Stimulated activated CD4-positive, alpha-beta T cell treated with anti-CD3 and anti-CD28 coated beads, Interleukin-4, amount 100 ng/mL, for 24 hours (primary cell): ENCODE measurements around the gene NUCB2.
"Not testable (repeated sequence)": the region's sequence is repeated elsewhere in the genome, so short reads cannot be mapped to it uniquely, and the experiment has no call there.

Experiments
- DNase-seq: peaks from one replicate; pipeline ENCODE4 v3.0.0-alpha.2; 2020

The NUCB2 gene

DNA sequence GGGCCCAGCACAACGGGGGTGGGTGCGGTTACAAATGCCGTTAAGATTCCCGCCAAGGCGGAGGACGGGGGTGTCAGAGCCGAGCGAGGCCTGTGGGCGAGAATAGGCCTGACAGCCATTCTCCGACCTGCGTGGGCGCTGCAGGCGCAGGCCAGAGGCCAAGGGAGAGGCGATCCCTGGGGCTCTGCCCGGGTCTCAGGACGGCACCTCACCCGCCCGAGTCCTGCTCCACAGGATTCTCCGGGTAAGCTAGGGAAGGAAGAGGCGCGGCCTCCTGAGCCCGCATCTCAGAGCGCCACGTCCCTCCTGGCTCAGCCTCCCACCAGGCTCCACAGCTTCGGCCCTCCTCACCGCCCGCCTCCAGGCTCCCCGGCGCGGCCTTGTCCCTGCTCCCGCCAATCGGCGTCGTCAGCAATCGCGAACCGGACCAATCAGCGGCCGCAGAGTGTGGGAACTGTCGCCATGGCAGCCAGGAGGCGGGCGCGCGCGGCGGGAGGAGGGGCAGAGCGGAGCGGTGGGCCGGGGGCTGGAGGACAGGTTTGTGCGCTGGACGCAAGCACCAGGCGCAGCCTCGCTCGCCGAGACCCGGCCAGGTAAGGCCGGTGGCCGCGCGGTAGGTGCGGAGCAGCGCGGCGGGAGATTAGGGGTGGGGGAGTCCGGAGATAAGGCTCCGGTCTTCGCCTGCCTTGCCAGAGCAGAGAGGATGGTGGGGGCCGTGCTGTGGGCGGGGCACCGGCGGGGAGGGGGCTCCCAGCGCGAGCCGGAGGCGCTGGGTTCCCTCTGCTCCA, at the start of gene NUCB2:
NUCB2 (plus strand) TSS at position 504 of the 788 bp plus-strand sequence. CDS start 18,585 bp downstream, outside the sequence.
- DNase-seq = peak; percentile 96

DNA sequence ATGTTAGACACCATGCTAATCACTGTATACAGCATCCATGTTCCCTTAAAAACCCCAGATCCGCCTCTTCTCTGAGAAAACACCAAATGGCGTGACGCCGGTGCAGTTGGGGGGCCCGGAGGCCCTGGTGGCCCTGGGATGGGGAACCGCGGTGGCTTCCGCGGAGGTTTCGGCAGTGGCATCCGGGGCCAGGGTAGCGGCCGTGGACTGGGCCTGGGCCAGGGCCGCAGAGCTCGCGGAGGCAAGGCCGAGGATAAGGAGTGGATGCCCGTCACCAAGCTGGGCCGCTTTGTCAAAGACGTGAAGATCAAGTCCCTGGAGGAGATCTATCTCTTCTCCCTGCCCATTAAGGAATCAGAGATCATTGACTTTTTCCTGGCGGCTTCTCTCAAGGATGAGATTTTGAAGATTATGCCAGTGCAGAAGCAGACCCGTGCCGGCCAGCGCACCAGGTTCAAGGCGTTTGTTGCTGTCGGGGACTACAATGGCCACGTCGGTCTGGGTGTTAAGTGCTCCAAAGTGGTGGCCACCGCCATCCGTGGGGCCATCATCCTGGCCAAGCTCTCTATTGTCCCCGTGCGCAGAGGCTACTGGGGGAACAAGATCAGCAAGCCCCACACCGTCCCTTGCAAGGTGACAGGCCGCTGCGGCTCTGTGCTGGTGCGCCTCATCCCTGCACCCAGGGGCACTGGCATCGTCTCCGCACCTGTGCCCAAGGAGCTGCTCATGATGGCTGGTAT, 48.2 kb upstream of the NUCB2 start:
- DNase-seq = not testable (repeated sequence)

DNA sequence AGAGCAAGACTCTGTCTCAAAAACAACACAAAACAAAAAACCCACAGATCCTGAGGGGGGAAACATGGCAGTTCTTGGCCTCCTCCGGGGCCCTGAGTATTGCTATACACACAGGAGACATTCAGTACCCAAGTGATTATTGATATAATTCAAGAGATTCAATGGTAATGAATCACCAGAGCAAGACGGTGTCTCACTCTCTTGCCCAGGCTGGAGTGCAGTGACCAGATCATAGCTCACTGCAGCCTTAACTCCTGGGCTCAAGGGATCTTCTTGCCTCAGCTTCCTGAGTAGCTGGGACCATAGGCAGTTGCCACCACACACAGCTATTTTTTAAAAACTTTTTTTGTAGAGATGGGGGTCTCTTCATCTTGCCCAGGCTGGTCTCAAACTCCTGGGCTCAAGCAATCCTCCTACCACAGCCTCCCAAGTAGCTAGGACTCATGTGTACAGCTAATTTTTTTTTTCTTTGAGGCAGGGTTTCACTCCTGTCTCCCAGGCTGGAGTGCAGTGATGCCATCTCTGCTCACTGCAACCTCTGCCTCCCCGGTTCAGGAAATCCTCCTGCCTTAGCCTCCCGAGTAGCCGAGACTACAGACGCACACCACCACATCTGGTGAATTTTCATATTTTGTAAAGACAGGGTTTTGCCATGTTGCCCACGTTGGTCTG, 46.9 kb upstream of the NUCB2 start:
- no peak for DNase-seq

DNA sequence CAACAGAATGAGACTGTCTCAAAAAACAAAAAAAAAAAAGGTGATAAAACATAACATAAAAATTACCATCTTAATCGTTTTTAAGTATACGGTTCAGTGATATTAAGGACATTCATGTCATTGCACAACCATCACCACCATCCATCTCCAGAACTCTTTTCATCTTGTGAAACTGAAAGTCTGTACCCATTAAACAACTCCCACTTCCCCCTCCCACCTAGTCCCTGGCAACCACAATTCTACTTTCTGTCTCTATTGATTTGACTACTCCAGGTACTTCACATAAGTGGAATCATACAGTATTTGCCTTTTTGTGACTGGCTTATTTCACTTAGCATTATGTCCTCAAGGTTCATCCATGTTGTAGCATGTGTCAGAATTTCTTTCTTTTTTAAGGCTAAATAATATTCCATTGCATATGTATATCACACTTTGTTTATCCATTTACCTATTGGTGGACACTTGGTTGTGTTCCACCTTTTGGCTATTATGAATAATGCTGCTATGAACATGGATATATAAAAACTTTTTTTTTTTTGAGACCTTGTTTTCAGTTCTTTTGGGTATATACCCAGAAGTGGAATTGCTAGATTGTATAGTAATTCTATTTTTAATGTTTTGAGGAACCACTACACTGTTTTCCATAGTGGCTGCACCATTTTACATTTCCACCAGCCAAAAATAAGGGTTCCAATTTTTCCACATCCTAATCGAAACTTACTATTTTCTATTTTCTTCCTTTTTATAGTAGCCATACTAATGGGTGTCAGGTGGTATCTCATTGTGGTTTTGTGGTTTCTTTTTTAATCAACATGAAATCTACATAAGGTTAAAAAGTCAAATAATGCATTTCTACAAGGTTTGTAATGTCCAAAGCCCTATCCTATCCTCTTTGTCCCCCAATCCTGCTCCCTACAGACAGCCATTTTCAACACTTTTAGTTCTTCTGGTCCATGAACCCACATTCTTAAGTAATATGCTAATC, 45.4 kb upstream of the NUCB2 start:
- DNase-seq = peak; percentile 67

DNA sequence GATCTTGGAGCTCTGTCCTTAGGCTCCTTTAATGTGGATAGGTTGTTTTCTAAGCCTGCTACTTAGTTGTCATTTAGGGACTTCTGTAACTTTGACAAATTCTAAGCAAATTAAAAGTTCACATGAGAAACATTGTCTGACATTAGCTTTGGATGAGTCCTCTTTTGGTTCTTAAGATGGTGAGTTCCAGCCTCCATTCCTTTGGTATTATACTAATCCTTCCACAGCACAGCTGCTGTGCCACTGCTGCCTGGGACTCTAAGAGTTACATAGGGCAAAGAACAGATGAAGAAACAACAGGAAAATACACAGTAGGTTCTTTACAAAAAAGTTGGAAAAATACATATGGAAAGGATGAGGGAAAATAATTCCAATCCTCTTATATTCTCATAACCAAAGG, 43.4 kb upstream of the NUCB2 start:
- no peak for DNase-seq

DNA sequence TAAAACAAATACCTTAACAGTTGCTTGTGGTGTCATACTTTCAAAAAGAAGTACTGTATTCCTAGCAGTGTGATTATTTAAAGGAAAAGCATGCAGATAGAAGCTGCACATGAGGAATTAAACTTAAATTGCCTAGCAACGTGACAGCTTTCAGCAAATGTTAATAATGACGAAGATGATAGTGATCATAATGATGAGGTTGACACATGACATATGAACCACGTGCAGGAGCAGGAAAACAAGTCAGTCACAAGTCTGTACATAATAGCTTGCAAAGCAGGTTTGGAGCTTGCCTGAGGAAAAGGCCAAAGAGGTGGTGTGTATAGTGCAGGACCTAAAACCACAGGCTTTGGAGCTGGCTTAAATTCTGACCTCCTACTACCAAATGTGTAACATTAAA, 38.2 kb upstream of the NUCB2 start:
- no peak for DNase-seq

DNA sequence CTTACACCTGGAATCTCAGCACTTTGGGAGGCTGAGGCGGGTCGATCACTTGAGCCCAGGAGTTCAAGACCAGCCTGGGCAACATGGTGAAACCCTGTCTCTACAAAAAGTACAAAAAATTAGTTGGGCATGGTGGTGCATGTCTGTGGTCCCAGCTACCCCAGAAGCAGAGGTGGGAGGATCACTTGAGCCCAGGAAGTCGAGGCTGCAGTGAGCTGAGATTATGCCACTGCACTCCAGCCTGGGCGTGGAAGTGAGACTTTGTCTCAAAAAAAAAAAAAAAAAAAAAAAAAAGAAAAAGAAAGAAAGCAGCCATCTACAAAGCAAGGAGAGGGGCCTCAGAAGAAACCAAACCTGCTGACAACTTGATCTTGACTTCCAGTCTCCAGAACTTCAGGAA, 36.6 kb upstream of the NUCB2 start:
- DNase-seq = not testable (repeated sequence)

DNA sequence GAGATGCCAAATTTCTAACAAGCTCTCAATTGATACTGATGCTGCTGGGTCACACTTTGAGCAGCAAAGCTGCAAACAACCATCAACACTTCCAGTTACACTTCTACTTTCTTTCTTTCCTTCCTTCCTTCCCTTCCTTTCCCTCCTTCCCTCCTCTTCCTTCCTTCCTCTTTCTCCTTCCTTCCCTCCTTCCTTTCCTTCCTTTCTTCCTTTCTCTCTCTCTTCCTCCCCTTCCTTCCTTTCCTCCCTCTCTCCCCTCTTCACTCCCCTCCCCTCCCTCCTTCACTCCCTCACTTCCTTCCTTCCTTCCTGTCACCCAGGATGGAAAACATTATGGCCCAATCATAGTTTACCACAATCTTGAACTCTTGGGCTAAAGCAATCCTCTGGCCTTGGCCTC, 35.8 kb upstream of the NUCB2 start:
- no peak for DNase-seq

DNA sequence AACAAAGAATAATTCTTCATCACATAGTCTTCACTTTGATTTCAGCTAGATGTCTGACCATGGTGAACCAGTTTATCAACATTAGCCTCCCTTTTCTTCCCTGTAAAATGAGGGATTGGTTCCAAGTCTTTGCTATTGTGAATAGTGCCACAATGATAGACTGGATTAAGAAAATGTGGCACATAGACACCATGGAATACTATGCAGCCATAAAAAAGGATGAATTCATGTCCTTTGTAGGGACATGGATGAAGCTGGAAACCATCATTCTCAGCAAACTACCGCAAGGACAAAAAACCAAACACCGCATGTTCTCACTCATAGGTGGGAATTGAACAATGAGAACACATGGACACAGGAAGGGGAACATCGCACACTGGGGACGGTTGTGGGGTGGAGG, 33.6 kb upstream of the NUCB2 start:
- DNase-seq = not testable (repeated sequence)

DNA sequence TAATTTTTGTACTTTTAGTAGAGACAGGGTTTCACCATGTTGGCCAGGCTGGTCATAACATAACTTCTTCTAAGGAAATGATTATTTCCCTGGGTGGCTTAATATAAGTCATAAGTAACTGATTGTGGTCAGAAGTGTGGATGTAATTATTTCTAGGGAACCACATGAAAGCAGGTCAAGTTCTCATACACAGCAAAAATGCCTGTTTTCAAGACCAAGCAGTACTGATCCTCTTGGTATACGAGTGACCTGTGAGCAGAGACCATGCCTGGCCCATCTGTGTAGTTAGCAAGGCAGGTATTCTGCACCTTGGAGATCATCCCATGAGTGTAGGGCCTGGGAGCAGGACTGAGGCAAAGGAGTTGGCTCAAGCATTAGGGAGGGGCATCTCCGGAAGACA, 32.5 kb upstream of the NUCB2 start:
- DNase-seq = no peak

DNA sequence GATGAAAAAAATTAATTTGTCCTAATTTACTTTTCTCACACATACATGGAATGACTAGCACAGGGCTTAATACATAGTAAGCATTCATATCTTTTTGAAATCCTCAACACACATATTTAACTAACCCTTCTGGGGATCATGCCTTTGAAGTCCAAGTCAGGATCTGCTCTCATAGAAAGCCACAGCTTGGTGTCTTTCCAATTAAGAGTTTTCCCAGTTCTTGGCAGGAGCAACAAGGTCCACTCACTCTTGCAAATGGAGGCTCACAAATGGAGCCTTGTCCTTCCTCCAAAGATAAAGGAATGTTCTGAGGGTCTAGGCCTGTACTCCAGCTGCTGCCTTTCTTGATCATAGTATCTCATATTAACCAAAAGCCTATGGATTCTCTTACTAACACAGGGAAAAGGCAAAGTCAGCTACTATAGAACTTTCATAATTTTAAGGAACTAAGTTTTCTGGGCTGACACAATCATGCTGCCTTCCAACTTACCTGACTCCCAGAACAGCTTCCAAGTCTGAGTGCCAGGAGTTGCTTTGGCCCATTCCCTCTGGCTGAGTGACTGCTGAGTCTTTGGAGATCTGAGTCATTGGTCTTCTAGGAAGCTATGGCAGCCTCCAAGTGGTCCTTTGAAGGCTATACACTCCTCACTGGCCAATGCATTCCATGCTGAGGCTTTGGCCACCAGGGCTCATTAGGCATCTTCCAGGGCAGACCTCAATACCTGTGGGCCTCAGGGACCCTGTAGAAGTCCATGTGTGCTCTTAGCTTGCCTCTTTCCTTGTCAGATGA, 25.8 kb upstream of the NUCB2 start:
- no peak for DNase-seq

DNA sequence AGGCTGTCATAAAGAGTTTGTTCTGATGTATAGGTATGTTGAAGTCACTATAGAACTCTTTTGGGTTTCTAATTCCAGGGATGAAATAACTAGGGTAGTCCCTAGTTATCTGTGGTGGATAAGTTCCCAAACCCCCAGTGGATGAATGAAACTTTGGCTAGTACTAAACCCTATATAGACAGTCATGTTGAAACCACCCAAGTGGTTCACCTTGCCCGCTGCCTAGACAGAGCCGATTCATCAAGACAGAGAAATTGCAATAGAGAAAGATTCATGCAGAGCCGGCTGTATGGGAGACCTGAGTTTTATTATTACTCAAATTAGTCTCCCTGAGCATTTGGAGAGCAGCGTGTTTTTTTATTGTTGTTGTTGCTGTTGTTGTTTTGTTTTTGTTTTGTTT, 23.8 kb upstream of the NUCB2 start:
- no peak for DNase-seq

DNA sequence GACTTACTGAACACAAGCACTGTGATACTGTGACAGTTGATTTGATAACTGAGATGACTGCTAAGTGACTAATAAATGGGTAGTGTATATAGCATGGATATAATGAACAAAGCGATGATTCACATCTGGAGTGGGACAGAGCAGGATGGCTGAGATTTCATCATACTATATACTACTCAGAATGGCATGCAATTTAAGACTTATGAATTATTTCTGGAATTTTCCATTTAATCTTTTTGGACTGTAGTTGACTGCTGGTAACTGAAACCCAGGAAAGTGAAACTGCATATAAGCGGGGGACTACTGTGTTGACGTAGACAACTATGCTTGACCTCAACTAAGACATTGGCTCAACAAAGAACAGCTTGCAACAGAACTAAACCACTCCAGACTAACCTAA, 20.0 kb upstream of the NUCB2 start:
- no peak for DNase-seq

DNA sequence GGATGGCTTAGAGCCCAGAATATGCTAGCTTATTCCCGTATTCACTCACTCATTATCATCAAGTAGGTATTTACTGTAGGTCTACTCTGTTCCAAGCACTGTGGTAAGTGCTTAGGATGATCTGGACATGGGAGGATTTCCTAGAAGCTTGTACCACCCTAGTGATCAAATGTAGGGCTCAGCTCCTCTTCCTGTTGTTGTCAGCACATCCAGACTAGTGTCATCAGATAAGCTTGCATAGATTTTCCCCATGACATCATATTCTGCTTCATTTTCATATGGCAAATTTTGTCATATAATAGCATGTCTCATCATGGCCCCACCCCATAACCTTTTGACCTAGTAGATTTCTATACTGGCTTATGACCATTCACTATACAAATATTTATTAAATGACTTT, 19.3 kb upstream of the NUCB2 start:
- DNase-seq = no peak

DNA sequence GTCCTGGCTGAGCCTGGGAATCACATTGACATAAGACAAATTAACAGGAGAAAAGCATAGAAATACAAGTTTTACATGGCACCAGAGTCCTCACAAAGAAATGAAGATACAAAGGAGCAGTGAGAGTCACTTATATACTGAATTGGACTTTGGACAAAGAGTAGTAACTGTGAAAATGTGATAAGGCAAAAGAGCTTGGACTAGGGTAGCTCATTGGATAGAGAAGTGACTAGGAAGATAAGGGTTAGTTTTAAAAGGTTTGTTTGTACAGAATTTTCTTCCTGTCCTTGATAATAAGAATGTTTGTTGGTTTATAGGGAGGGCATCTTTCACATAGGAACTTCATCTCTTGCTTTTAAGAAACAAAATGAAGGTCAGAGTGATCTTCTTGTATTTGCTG, 17.9 kb upstream of the NUCB2 start:
- DNase-seq = no peak

DNA sequence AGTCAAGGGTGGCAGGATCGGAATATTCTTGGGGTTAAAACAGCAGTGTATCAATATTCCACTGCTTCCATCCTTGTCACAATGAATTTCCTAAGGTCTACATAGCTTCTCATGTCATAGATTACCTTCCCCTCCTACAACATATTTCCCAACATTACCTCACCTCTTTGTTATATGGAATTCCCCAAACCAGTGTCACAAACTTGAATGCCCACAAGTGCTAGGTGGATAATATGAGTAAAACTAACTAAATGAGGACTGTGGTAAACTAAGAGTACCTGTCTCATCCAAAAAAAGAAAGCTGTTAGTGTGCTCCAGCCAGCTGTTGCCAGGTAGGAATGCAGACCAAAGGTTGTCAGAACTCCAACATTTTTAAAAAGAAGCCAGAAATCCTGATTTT, 17.0 kb upstream of the NUCB2 start:
- DNase-seq = no peak

DNA sequence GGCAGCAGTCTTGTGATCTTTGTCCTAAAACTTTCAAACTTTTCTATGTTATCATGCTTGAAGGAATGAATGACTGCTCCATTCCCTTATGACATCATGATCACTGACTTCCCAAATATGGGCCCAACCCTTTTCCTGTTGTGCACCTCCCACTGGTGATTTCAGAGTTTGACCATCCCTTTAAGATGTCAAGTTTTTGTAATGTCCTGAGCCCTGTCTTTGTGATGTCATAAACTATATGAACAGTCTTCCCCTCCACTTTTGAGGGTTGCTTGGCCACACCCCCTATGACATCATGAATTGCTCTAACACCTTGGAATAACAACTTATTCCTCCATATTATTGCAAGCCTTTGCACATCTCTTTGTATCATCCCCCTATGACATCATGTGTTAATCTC, 16.5 kb upstream of the NUCB2 start:
- no peak for DNase-seq

DNA sequence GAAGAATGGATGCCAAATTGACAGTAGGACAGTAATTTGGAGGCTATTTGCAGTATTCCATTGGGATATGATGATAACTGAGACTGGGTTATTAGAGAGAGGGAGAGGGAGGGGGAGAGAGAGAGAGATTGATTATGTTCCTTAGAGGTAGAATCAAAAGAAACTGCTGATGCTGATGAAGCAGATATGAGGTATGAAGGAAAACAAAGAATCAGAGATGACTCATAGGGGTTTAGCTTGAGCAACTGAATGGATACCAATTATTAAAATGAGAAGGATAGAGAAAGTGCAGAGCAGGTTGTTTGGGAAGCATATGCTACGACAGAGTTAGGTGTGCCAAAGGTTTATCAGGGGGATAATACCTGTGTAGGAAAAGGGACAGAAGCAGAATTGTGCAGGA, 12.8 kb upstream of the NUCB2 start:
- DNase-seq = no peak

DNA sequence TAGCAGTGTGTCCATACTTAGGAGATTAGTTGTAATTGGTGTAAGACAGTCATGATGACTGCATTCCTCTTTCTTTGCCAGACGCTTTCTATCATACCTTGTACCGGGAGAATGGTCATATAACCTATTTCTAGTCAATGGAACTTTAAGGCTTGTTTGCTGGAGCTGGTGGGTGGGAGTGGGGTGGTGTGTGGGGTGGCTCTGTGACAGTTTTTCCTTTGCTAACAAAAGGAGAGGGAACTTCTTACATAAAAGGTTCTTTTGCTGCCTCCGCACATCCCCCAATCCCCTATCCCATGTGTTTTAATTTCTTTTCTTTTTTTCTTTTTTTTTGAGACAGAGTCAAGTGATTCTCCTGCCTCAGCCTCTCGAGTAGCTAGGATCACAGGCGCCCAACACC, 9.8 kb upstream of the NUCB2 start:
- no peak for DNase-seq

DNA sequence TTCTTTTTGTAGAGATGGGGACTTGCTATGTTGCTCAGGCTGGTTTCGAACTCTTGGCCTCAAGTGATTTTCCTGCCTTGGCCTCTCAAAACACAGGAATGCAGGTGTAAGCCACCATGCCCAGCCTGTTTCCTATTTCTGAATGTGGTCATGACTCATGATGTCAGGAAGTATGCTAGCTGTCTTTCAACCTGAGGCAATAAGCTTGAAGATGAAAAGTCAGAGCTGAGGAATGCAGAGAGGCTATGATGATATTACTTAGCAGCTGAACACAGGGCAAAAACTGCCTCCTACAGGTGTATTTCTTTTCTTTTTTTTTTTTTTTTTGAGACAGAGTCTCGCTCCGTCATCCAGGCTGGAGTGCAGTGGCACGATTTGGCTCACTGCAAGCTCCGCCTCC, 9.0 kb upstream of the NUCB2 start:
- no peak for DNase-seq

DNA sequence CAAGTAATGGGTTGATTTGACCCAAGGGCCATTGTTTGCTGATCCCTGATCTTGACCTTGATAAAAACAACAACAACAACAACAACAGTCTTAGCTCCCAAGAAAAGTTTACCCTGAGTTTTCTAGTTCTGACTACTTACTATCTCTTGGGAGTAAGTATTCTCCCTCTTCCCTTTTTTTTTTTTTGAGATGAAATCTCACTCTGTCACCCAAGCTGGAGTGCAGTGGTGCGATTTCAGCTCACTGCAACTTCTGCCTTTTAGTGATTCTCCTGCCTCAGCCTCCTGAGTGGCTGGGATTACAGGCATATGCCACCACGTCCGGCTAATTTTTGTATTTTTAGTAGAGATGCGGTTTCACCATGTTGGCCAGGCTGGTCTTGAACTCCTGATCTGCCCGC, 8.0 kb upstream of the NUCB2 start:
- DNase-seq = not testable (repeated sequence)

DNA sequence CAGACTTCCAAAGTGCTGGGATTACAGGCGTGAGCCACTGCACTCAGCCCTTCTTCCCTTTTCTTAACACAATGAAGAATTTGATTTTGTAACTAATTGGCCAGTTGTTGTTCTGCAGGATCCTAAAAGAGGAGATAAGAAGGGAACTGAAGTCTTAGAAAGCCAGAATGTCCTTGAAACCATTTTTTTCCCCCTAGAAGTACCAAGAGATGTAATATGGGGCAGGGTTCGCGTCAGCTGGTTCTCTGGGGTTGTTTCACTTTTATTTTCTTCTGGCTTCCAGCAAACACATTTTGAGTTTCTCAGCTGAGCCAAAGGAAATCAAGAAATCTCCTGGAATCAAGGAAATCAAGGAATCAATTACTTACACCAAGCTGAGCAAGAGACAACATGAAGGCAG, 7.6 kb upstream of the NUCB2 start:
- no peak for DNase-seq
